Measurements from ENCODE around the gene KLK2. TPM values are rescaled to one million over a fixed set of nuclear protein-coding genes. Genes with fewer than 3 reads are reported as not detected.
"Not testable (repeated sequence)": the region's sequence is repeated elsewhere in the genome, so short reads cannot be mapped to it uniquely, and the experiment has no call there.

KLK2 gene
- total RNA-seq, 1 experiment from 2014 or later, result 0.06 TPM

DNA sequence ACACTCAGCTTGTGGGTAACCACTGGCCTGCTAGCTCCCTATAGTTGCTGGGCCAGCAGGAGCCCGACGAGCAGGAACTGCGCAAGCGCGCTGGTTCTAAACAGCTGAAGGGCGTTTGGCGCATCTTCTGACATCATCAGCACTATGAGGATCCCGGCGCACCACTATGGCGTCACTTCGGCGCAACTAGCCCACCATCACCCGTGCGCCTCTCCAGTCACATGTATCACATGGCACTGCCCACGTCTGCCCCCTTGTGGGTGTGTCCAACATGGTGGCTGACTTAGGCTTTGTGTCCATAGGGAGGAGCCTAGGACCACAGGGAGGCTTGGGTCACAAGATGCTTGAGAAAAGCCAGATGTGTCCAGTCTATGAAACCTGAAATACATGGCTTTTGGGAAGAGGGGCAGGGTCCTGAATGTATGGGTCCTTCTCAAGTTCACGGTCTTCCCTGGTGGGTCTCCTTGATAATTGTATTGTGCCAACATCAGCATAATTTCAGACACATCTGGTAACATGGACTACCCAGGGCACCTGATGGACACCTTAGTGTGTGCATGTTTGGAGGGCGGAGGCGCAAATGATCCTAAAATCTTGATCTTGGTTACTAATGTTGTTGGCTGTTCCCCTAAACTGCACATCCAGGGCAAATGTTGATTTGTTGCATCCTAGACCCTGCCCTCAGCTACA lies 20.0 kb downstream of the KLK2 start:
- no peak for DNase-seq (ENCODE audit: low read depth)

- DNase-seq (ENCODE audit: low read depth), result no peak
Observed at GRCh38 chr19:50894478-50895356, 21.5 kb downstream of the KLK2 start.

- DNase-seq (ENCODE audit: low read depth), result not testable (repeated sequence)
Observed at GRCh38 chr19:50896089-50896590, 22.9 kb downstream of the KLK2 start.

GRCh38 chr19:50896591-50897190 lies 23.5 kb downstream of the KLK2 start:
- DNase-seq (ENCODE audit: low read depth), result peak; percentile 90

- no peak for DNase-seq (ENCODE audit: low read depth)
Observed at GRCh38 chr19:50897191-50897607, 24.0 kb downstream of the KLK2 start.

DNA sequence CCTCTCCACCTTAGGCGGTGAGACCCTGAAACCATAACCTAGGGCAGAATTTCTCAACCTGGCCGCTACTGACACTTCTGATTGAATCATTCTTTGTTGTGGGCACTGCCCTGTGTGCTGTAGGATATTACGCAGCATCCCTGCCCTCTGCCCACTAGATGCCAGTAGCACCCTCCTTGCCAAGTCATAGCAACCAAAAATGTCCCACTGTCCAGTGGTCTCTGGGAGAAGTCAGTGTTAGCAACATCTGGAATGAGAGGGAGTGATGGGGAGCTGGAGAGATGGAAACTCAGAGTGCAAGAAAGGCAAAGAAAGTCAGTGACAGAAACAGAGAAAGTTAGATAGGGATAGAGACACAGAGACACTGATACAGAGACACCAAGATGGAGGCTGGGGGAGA lies 24.4 kb downstream of the KLK2 start:
- no peak for DNase-seq (ENCODE audit: low read depth)

GRCh38 chr19:50898018-50898417 lies 24.8 kb downstream of the KLK2 start:
- DNase-seq (ENCODE audit: low read depth), result no peak

- DNase-seq (ENCODE audit: low read depth), result no peak
Observed at GRCh38 chr19:50899569-50899968, 26.3 kb downstream of the KLK2 start.

DNA sequence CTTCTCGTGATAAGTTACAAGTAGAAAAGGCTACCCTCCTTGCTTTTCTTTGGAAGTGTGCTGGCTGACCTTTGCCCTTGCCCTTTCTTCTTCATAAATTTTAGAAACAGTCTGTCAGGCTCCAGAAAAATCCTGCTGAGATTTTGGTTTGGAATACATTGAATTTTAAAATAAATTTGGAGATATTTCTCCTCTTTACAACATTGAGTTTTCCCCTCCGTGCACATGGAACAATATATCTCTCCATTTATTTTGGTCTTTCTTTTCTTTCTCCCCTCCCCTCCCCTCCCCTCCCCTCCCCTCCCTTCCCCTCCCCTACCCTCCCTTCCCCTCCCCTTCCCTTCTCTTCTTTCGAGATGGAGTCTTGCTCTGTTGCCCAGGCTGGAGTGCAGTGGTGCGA lies 29.4 kb downstream of the KLK2 start:
- DNase-seq (ENCODE audit: low read depth), result no peak

DNA sequence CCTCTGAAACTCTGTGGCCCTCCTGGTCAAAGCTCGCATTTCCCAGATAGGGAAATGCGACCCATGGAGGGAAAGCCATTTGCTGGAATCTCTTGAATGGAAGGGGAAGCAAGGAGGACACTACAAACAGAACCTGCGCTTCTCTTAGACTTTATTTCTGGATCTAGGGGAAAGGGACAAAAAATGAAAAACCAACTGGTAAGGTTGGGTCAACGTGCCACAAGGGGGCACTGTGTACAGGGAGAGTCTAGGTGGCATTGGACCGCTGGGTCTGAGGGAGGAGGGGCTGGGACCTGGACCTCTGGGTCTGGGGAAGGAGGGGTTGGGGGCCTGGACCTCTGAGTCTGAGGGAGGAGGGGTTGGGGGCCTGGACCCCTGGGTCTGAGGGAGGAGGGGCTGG lies 33.0 kb downstream of the KLK2 start:
- DNase-seq (ENCODE audit: low read depth), result peak; percentile 58

DNA sequence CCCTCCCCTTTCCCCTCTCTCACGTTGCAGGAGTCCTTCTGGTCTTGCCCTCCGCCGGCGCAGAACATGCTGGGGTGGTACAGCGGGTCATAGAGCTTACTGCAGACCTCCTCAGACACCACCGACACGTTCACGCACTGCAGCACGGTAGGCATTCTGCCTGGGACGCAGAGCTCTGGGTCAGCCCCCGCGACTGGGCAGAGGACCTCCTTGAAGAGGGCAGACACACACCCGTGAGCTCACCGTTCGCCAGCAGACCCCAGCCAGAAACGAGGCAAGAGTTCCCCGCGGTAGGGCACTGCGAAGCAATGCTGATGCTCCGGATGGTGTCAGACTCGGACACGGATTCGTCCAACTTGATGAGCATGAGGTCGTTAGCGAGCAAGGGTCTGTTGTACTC lies 35.1 kb downstream of the KLK2 start:
- no peak for DNase-seq (ENCODE audit: low read depth)

DNA sequence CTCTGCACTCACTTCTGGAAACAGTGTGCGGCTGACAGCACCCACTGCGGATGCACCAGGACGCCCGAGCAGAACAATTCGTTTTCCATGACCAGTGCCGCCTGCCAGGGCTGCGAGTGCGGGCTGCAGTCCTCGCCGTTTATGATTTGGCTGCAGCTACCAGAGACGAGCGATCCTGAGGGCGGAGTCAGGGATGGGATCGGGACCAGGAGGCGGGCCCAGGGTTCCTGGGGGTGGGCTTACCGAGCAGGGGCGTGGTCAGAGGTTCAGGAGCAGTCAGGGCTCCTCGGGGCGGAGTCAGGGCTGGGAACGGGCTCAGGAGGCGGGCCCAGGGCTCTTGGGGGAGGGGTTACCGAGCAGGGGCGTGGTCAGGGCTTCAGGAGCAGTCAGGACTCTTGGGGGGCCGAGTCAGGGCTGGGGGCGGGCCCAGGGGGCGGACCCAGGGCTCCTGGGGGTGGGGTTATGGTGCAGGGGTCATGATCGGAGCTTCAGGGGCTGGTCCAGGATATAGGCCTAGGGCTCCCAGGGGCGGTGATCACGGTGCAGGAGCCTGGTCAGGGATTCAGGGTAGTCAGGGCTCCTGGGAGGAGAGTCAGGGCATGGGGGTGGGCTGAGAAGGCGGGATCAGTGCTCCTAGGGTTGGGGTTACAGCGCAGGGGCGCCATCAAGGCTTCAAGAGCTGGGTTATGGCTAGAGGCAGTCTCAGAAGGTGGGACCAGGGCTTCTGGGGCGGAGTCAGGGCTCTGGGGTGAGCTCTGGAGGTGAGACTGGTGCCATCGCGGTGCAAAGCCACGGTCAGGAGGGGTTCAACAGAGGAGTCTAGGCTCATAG lies 36.2 kb downstream of the KLK2 start:
- DNase-seq (ENCODE audit: low read depth), result peak; percentile 94

DNA sequence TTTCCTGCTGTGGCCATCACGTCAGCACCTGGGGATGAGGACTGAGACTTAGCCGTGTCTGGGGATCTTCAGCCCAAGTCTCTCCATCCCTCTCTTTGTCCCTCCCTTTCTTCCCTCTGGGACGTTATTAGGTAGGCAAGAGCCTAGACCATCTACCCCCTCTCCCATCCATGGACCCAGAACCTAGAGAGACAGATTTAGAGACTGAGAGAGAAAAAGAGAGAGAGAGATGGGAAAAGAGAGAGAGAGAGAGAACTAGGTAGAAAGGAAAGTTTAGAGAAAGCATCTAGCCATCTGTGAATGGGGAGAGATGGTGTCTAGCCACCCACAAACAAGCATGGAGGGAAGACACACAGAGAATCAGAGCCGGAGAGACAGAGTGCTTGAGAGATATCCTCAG lies 37.5 kb downstream of the KLK2 start:
- no peak for DNase-seq (ENCODE audit: low read depth)

GRCh38 chr19:50911206-50912101 lies 38.2 kb downstream of the KLK2 start, which contains the start of gene KLK4:
Gene KLK4, minus strand, starts transcription at chr19:50911395. Its CDS starts 657 bp downstream, at chr19:50910738.
- no peak for DNase-seq (ENCODE audit: low read depth)

GRCh38 chr19:50912102-50912599 lies 38.9 kb downstream of the KLK2 start:
- no peak for DNase-seq (ENCODE audit: low read depth)

GRCh38 chr19:50912727-50913716 lies 39.8 kb downstream of the KLK2 start:
- peak; percentile 51 for DNase-seq (ENCODE audit: low read depth)

DNA sequence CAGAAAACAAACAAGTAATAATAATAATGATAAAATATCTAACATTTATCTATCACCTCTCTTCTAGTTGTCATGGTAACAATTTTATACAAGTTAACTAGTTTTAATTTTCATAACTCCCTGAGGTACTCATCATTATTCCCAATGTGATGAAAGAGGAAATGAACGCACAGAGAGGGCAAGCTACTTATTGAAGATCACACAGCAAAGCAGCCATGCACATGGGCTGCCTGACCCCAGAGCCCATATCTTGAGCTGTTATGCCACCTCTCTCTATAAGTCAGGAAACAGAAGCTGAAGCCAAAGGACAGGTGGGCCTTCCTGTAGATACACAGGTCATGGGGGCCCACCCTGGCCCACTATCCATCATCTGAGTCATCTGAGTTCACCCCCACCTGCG lies 42.8 kb downstream of the KLK2 start:
- no peak for DNase-seq (ENCODE audit: low read depth)

GRCh38 chr19:50921426-50922316 lies 48.4 kb downstream of the KLK2 start:
- DNase-seq (ENCODE audit: low read depth), result peak; percentile 52
